ENCODE measurements around the gene PPP3R1.

DNA sequence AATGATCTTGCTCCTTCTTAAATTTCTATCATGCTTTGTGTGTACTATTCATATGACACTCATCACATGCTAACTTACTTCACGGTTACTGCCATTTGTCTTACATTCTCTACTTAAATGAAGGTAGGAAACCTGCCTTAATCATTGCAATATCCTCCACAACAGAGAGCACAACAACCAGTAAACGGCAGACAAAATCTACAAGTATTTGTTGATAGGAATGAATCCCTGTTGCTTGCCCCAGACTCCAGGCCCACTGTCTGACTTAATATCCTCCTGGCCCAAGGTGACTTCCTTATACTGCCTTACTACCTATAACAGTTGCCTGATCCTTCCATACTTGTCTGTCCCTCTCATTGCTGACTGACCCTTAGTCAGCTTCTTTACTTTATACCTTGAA is 3.5 kb downstream of the PPP3R1 start:
- TF ChIP-seq EZH2 (IDR thresholded peaks at IDR 0.05; ENCODE audit: borderline replicate concordance, low read depth, low read length, poor library complexity, severe bottlenecking) = no peak
- no peak for TF ChIP-seq CTCF (conservative IDR thresholded peaks at IDR 0.05; ENCODE audit: low read depth, low read length)
